Measurements from ENCODE around the gene DGLUCY.
A peak's percentile ranks its signal among the peaks of the same experiment; 100 is the strongest.

Gene DGLUCY

DNA sequence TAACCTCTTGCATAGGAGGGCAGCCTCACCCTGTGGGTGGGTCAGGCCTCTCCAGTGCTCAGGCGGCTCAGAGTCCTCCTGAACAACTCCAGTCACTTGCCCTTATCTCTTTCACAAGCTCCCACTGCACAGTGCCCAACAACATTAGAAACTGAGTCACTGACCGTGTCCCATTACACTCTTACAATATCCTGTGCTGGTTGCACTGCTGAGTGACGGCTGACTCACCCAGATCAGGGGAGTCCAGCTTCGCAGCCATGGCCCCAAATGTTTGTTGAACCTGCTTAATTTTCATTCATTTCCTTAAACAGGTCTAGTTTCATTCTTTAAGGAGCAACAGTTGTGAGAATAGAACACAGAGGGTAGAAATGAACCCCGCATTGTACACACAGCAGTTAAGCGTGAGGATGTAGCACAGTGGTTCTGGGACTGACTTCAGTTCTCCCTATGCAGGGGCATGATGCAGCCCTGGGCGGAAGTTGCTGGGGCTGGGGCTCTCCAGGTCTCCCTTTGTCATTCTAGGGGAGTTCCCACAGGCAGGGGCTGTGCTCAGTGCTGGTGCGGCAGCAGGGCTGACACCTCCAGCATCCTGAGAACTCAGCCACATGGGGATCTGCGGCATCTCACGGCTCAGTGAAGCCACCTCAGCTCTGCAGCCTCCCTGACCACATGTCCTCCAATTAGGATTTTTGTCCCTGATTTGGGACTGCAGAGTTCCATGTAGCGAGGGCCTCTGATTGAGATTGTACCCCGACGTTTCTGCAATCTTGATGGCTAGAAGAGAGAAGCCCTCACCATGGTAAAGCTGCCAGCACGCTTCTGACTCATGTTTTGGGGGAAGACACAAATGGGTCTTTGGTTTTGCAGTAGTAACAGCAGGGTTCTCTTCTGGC is 114.5 kb downstream of the DGLUCY start:
- no peaks in the 10 kb centered on the region for H3K79me2 ChIP-seq (ENCODE audit: insufficient read depth, low read length)
- peaks cover 53% of the 10 kb centered on the region for H3K4me1 ChIP-seq (ENCODE audit: insufficient read depth, low read length, poor library complexity, severe bottlenecking)
- peaks cover 10% of the 10 kb centered on the region for H4K20me1 ChIP-seq (ENCODE audit: insufficient read depth, low read length, poor library complexity, severe bottlenecking)
- H3K9me2 ChIP-seq (replicated peaks; ENCODE audit: low read depth, low read length), result no peaks in the 10 kb centered on the region
- no peak overlapping the region for H3K4me3 ChIP-seq (ENCODE audit: low read length, poor library complexity, severe bottlenecking)
- no peaks in the 10 kb centered on the region; the same call in 1 of the 2 replicates for H3K36me3 ChIP-seq (ENCODE audit: insufficient read depth, low read length)
- H3K9ac ChIP-seq (ENCODE audit: low read depth, low read length, poor library complexity, severe bottlenecking), result no peak overlapping the region
- H3K27me3 ChIP-seq (ENCODE audit: insufficient read depth, low read length, poor library complexity, severe bottlenecking), result peaks cover 12% of the 10 kb centered on the region
- no peak overlapping the region for H2AFZ ChIP-seq (ENCODE audit: low read length)
- TF ChIP-seq, protein P1, sequence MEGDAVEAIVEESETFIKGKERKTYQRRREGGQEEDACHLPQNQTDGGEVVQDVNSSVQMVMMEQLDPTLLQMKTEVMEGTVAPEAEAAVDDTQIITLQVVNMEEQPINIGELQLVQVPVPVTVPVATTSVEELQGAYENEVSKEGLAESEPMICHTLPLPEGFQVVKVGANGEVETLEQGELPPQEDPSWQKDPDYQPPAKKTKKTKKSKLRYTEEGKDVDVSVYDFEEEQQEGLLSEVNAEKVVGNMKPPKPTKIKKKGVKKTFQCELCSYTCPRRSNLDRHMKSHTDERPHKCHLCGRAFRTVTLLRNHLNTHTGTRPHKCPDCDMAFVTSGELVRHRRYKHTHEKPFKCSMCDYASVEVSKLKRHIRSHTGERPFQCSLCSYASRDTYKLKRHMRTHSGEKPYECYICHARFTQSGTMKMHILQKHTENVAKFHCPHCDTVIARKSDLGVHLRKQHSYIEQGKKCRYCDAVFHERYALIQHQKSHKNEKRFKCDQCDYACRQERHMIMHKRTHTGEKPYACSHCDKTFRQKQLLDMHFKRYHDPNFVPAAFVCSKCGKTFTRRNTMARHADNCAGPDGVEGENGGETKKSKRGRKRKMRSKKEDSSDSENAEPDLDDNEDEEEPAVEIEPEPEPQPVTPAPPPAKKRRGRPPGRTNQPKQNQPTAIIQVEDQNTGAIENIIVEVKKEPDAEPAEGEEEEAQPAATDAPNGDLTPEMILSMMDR (conservative IDR thresholded peaks at IDR 0.05; ENCODE audit: low read length), result no peak
- TF ChIP-seq EZH2phosphoT487 (IDR thresholded peaks at IDR 0.05; ENCODE audit: borderline replicate concordance), result no peak
- H3K4me2 ChIP-seq (ENCODE audit: low read depth, low read length, poor library complexity, severe bottlenecking), result no peak overlapping the region
- H3F3A ChIP-seq (ENCODE audit: low read depth), result no peaks in the 10 kb centered on the region
- no peaks in the 10 kb centered on the region for H3K9me3 ChIP-seq (ENCODE audit: insufficient read depth, low read depth, low read length)

DNA sequence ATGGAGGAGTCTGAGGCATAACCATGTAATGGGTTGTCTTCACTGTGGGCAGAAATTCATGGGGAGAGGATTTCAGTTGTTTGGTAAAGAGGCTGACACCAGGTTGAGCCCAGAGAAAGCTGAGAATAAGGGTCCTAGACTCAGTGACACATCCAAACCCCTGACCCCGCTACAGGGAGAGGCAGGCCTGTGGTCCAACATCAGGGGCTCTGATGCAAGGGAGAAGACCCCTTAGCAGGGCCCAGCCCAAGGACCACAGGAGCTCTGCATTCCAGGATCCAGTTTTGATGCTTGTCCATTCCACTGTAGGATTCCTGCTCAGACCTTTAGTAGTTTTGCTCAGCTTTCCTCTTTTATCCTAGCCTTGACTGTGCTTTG is 115.1 kb downstream of the DGLUCY start:
- Histone ChIP-seq H3K9ac (ENCODE audit: low read depth, low read length, poor library complexity, severe bottlenecking) (no peak overlapping the region), H3F3A (ENCODE audit: low read depth) (no peaks in the 10 kb centered on the region)
- TF ChIP-seq, protein P1 (conservative IDR thresholded peaks at IDR 0.05; ENCODE audit: low read length), result no peak
- no peak for TF ChIP-seq EZH2phosphoT487 (IDR thresholded peaks at IDR 0.05; ENCODE audit: borderline replicate concordance)

DNA sequence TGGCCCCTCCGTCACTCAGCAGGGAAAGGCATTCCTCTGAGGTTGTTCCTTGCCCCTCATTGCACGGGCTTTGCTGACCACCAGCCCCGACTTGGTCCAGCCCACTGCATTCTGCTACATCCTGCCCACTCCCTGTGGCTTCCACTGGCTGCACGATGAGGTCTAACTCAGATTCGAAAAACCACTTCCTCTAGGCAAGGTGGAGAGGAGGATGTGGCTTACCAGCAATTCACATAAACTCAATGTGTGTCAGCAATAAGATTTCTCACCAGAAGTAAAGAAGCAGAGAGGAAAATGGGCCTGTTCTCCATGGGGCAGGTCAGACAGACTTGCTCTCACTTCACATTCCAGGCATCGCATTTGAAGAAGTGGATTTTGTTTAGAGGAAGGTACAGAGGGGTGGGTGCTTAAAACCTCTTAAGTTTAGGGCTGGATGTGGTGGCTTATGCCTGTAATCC is 115.9 kb downstream of the DGLUCY start:
- Histone ChIP-seq H3K79me2 (ENCODE audit: insufficient read depth, low read length) (no peaks in the 10 kb centered on the region), H3K4me1 (ENCODE audit: insufficient read depth, low read length, poor library complexity, severe bottlenecking) (peaks cover 50% of the 10 kb centered on the region), H3K9ac (ENCODE audit: low read depth, low read length, poor library complexity, severe bottlenecking) (no peak overlapping the region), H2AFZ (ENCODE audit: low read length) (no peak overlapping the region), H3K4me3 (ENCODE audit: low read length, poor library complexity, severe bottlenecking) (peak overlapping the region; percentile 29), H3K36me3 (ENCODE audit: insufficient read depth, low read length) (no peaks in the 10 kb centered on the region; the same call in 1 of the 2 replicates), H3K27me3 (ENCODE audit: insufficient read depth, low read length, poor library complexity, severe bottlenecking) (peaks cover 12% of the 10 kb centered on the region), H3K9me3 (ENCODE audit: insufficient read depth, low read depth, low read length) (no peaks in the 10 kb centered on the region), H3K4me2 (ENCODE audit: low read depth, low read length, poor library complexity, severe bottlenecking) (peak overlapping the region; percentile 65), H4K20me1 (ENCODE audit: insufficient read depth, low read length, poor library complexity, severe bottlenecking) (peaks cover 10% of the 10 kb centered on the region), H3F3A (ENCODE audit: low read depth) (no peaks in the 10 kb centered on the region), H3K9me2 (replicated peaks; ENCODE audit: low read depth, low read length) (no peaks in the 10 kb centered on the region)
- TF ChIP-seq, protein P1 (conservative IDR thresholded peaks at IDR 0.05; ENCODE audit: low read length), result no peak
- peak; percentile 63; the same call in 1 of the 2 replicates for TF ChIP-seq EZH2phosphoT487 (IDR thresholded peaks at IDR 0.05; ENCODE audit: borderline replicate concordance)

More for the DNA sequence above, 115.1 kb downstream of the DGLUCY start:
- Histone ChIP-seq H3K4me3 (ENCODE audit: low read length, poor library complexity, severe bottlenecking) (peak overlapping the region; percentile 29), H3K9me3 (ENCODE audit: insufficient read depth, low read depth, low read length) (no peaks in the 10 kb centered on the region), H4K20me1 (ENCODE audit: insufficient read depth, low read length, poor library complexity, severe bottlenecking) (peaks cover 10% of the 10 kb centered on the region), H3K27me3 (ENCODE audit: insufficient read depth, low read length, poor library complexity, severe bottlenecking) (peaks cover 12% of the 10 kb centered on the region), H3K79me2 (ENCODE audit: insufficient read depth, low read length) (no peaks in the 10 kb centered on the region), H2AFZ (ENCODE audit: low read length) (no peak overlapping the region), H3K9me2 (replicated peaks; ENCODE audit: low read depth, low read length) (no peaks in the 10 kb centered on the region), H3K4me1 (ENCODE audit: insufficient read depth, low read length, poor library complexity, severe bottlenecking) (peaks cover 51% of the 10 kb centered on the region), H3K36me3 (ENCODE audit: insufficient read depth, low read length) (no peaks in the 10 kb centered on the region; the same call in 1 of the 2 replicates), H3K4me2 (ENCODE audit: low read depth, low read length, poor library complexity, severe bottlenecking) (peak overlapping the region; percentile 65)
